Testis (tissue), 2 donors: ENCODE measurements around the gene EGFR.

Experiments
- POLR2A ChIP-seq: fragments of 450-650 bp; IDR thresholded peaks from one replicate; pipeline ENCODE4 v1.6.1; 2017; ENCODE audit warnings: antibody characterized with exemption, mild to moderate bottlenecking, moderate library complexity
- TF ChIP-seq, protein P1 (sequence below), 3 experiments: fragments of 450-650 bp in 2 of 3; fragments of 200-600 bp in 1 of 3; sonication (generic) in 1 of 3; IDR thresholded peaks; one replicate each; pipeline ENCODE4 v1.5.1; 2016 to 2019; ENCODE audit warnings: antibody characterized with exemption in 3 of 3, mild to moderate bottlenecking in 2 of 3, moderate library complexity in 1 of 3

DNA sequence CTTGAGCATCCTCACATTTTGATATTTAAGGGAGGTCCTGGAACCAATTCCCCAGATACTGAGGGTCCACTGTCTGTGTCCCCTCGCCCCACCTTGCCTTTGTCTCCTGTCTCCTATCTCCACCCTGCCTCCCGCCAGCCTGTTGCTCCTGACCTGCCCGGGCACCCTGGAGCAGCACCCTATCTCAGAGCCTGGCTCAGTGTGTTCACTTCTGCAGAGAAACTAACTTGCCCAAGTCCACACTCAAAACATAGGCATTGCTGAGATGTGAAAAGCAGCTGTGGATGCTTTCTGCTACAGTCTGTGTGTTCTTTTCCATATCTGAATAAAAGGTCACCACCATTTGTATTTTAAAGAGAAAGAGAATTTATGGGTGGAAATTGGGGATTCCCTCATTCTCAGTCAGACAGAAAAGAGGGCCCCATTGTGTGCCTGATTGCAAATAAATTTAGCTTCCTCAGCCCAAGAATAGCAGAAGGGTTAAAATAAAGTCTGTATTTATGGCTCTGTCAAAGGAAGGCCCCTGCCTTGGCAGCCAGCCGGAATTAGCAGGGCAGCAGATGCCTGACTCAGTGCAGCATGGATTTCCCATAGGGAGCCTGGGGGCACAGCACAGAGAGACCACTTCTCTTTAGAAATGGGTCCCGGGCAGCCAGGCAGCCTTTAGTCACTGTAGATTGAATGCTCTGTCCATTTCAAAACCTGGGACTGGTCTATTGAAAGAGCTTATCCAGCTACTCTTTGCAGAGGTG is 161.3 kb downstream of the EGFR start:
- TF ChIP-seq, protein P1, sequence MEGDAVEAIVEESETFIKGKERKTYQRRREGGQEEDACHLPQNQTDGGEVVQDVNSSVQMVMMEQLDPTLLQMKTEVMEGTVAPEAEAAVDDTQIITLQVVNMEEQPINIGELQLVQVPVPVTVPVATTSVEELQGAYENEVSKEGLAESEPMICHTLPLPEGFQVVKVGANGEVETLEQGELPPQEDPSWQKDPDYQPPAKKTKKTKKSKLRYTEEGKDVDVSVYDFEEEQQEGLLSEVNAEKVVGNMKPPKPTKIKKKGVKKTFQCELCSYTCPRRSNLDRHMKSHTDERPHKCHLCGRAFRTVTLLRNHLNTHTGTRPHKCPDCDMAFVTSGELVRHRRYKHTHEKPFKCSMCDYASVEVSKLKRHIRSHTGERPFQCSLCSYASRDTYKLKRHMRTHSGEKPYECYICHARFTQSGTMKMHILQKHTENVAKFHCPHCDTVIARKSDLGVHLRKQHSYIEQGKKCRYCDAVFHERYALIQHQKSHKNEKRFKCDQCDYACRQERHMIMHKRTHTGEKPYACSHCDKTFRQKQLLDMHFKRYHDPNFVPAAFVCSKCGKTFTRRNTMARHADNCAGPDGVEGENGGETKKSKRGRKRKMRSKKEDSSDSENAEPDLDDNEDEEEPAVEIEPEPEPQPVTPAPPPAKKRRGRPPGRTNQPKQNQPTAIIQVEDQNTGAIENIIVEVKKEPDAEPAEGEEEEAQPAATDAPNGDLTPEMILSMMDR (IDR thresholded peaks at IDR 0.05) = no peak
- no peak for TF ChIP-seq POLR2A
